Esophagus squamous epithelium (tissue), 4 donors: Measurements from ENCODE around the gene COL27A1.

Experiments used
- CTCF ChIP-seq, 6 experiments: fragments of 450-650 bp in 4 of 6; fragments of 200-600 bp in 2 of 6; sonication (generic) in 2 of 6; IDR thresholded peaks; one replicate each; pipeline ENCODE4 v1.5.1; 2016 to 2019; ENCODE audit warnings: antibody characterized with exemption in 6 of 6, mild to moderate bottlenecking in 4 of 6, moderate library complexity in 4 of 6
- POLR2A ChIP-seq, 4 donors: fragments of 450-650 bp; IDR thresholded peaks; one replicate each; pipeline ENCODE4 v1.6.1; 2017; ENCODE audit warnings: antibody characterized with exemption in 4 of 4, mild to moderate bottlenecking in 4 of 4, moderate library complexity in 3 of 4

- TF ChIP-seq CTCF (IDR thresholded peaks at IDR 0.05) (no peak), POLR2A (IDR thresholded peaks at IDR 0.05) (no peak)
Observed at GRCh38 chr9:114315723-114316363, 160.5 kb downstream of the COL27A1 start.
